ENCODE results near the gene MSRB1. TPM values are rescaled to one million over a fixed set of nuclear protein-coding genes. Genes with fewer than 3 reads are reported as not detected.

Gene MSRB1
- total and polyA plus RNA-seq, 9 donors, result 6.7 to 31.1 (median 21.9) TPM

DNA sequence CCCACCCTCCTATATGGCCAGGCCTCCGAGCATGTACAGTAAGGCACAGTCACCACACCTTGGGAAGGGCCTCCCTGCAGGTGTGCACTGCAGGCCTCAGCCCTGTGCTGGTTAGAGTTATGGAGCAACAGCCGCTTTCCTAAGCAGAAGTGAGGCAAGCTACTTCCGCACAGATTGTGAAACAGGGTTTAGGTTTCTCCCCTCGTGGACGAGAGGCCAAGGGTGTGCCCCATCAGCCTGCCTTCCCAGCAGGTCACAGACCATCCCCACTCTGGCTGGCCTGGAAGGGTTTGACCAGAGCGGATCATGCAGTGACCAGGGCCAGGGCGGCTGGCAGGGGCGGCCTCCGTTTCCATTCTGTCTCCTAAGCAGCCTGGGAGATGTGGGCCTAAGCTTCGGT, 4.7 kb downstream of the MSRB1 start:
- Histone ChIP-seq H3K27ac (no peak overlapping the region), H3K27me3 (no peaks in the 10 kb centered on the region), H3K36me3 (no peaks in the 10 kb centered on the region), H3K4me3 (no peak overlapping the region), H3K4me1 (ENCODE audit: insufficient read depth) (peaks cover 4% of the 10 kb centered on the region), H3K9me3 (no peaks in the 10 kb centered on the region)
- intact Hi-C loops (cut with DNase I), result no loop called here
- DNase-seq, result no peak
- WGBS, 3 donors, result 88 to 96% (median 94%) methylated on average over 10 of the region's 10 CpGs
- TF ChIP-seq, protein P1, sequence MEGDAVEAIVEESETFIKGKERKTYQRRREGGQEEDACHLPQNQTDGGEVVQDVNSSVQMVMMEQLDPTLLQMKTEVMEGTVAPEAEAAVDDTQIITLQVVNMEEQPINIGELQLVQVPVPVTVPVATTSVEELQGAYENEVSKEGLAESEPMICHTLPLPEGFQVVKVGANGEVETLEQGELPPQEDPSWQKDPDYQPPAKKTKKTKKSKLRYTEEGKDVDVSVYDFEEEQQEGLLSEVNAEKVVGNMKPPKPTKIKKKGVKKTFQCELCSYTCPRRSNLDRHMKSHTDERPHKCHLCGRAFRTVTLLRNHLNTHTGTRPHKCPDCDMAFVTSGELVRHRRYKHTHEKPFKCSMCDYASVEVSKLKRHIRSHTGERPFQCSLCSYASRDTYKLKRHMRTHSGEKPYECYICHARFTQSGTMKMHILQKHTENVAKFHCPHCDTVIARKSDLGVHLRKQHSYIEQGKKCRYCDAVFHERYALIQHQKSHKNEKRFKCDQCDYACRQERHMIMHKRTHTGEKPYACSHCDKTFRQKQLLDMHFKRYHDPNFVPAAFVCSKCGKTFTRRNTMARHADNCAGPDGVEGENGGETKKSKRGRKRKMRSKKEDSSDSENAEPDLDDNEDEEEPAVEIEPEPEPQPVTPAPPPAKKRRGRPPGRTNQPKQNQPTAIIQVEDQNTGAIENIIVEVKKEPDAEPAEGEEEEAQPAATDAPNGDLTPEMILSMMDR (IDR thresholded peaks at IDR 0.05), result no peak
- TF ChIP-seq EP300 (IDR thresholded peaks at IDR 0.05) (no peak), POLR2A (IDR thresholded peaks at IDR 0.05) (no peak)

DNA sequence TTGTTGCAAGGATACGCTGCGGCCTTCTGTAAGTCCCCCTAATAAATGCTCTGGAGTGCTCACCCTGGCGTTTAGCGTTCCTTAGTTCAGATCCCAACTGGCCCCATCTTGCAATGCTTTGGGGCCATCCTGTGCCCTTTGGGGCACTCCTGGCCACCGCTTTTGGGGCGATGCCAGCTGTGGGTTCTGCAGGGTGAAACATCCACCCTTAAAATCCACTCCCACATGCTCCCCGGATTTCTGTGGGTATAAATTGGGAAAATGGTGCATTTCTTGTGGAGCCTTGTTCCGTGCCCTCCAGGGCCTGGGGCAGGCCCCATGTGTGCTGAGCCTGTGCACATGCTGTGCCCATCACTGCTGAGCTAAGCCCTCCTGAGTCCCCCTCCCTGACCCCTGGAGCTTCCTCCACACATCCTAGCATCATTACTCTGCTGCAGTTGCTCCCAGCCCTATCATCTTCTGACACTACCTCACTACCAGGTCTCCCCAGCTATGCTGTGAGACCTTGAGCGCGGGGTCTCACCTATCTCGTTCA, 6.0 kb downstream of the MSRB1 start:
- Histone ChIP-seq H3K4me1 (ENCODE audit: insufficient read depth) (no peaks in the 10 kb centered on the region), H3K27me3 (no peaks in the 10 kb centered on the region), H3K9me3 (no peaks in the 10 kb centered on the region), H3K4me3 (no peak overlapping the region), H3K36me3 (no peaks in the 10 kb centered on the region), H3K27ac (no peak overlapping the region)
- no peak for DNase-seq
- no peak for TF ChIP-seq POLR2A (IDR thresholded peaks at IDR 0.05)
- TF ChIP-seq, protein P1 (IDR thresholded peaks at IDR 0.05), result no peak
- no peak for TF ChIP-seq EP300 (IDR thresholded peaks at IDR 0.05)
- intact Hi-C loops (cut with DNase I), result no loop called here
- WGBS, 3 donors, result 87 to 92% (median 89%) methylated on average over 11 of the region's 11 CpGs

GRCh38 chr16:1933097-1933661, 9.8 kb downstream of the MSRB1 start:
- DNase-seq, result no peak
- 55 to 62% (median 60%) methylated on average over 18 to 23 of the region's 23 CpGs for WGBS, 3 donors
- intact Hi-C loops (cut with DNase I), result no loop called here

DNA sequence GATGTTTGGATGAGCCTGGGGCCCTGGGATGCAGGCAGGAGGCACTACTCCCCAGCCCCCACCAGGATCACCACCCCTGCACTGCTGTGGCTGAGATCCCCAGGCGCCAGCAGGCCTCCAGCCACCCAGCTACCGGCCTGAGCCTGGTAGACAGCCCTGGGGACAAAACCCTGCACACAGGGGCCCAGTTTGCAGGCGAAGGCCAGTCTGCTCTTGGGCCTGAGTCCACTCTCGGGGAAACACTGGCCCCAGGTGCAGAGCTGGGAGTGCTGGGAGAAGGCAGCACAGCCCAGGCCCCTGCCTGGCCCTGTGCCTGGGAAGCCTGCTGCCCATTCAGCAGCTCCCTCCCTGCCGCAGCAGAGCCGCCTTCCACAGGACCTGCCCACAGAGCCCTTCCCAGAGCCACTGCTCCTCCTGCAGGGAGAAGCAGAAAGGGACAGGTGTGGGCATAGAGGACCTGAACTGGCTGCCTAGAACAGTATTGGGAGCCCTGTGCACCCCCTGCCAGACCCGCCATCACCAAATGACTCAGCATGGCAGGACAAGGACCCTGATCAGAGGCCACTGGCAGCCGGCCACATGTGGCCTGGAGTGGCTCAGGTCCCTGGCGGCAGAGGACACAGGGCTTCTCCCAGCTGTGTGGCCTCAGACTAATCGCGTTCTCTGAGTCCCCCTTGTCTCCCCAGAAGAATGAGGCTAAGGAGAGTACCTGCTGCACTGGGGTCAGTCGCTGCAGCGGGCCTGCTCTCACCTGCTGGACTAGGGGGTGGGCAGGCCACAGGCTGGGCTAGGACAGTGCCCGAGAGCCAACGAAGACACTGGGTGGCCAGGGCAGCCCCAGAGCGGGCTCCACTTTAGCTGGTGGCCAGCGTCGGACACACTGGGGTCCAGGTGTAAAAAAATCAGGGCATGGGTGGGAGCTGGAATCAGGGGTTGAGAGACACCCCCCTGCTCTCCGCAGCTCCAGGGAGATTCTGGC, 10.7 kb downstream of the MSRB1 start:
- Histone ChIP-seq H3K4me3 (no peak overlapping the region), H3K27me3 (no peaks in the 10 kb centered on the region), H3K36me3 (no peaks in the 10 kb centered on the region), H3K27ac (no peak overlapping the region), H3K4me1 (ENCODE audit: insufficient read depth) (no peaks in the 10 kb centered on the region), H3K9me3 (no peaks in the 10 kb centered on the region)
- intact Hi-C loops (cut with DNase I), result no loop called here
- TF ChIP-seq, protein P1 (IDR thresholded peaks at IDR 0.05), result no peak
- TF ChIP-seq EP300 (IDR thresholded peaks at IDR 0.05) (no peak), POLR2A (IDR thresholded peaks at IDR 0.05) (no peak)
- WGBS, 3 donors, result 64 to 67% (median 65%) methylated on average over 16 to 19 of the region's 19 CpGs
- DNase-seq, result no peak

More at GRCh38 chr16:1933097-1933661, 9.8 kb downstream of the MSRB1 start:
- Histone ChIP-seq H3K4me3 (no peak overlapping the region), H3K9me3 (no peaks in the 10 kb centered on the region), H3K27ac (no peak overlapping the region), H3K27me3 (no peaks in the 10 kb centered on the region), H3K4me1 (ENCODE audit: insufficient read depth) (no peaks in the 10 kb centered on the region), H3K36me3 (no peaks in the 10 kb centered on the region)
- TF ChIP-seq, protein P1 (IDR thresholded peaks at IDR 0.05), result no peak
- TF ChIP-seq EP300 (IDR thresholded peaks at IDR 0.05), result no peak
- no peak for TF ChIP-seq POLR2A (IDR thresholded peaks at IDR 0.05)

Data from ovary (tissue), 9 donors.